ENCODE data around the gene CORO7.
"Not testable (repeated sequence)": the region's sequence is repeated elsewhere in the genome, so short reads cannot be mapped to it uniquely, and the experiment has no call there.

Gene CORO7

DNA sequence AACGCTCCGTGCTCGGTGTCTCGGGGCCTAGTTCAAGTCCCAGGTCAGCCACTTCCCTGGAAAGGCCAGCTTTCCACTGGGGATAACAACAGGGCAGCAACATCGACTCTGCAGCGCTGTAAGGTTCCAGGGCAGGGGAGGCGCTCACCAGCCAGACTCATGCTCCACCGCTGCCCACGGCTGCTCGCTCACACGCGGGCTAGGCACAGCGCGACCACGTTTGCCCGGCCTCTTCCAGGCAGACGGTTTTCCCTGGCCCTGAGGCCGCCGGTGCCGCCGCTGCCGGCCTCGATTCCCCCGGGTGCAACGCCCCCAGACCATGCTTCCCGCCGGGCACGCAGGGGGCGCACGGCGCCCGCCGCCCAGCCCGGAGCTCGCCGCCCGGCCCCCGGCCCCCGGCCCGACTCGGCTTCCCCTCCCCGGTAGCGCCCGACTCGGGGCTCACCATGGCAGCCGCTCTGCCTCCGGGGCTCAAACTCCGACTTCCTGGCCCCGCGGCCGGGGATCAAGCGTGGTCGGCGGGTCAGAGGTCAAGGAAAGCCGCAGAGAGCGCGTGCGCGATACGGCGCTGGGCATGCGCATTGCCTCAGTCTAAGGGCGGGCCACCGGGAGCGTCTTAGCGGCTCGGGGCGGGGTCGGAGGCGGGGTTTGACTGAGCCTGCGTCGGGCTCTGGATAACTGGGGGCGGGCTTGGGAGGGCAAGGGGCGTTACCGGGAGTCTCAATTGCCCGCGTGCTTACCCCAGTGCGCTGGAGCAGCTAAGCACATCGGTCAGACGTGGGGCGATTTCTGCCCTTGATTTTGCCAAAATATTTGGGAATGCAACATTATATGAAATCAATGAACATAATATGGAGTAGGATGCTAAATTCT, 65.4 kb downstream of the CORO7 start, which contains the start of gene PAM16:
PAM16 (minus strand) TSS at position 535 of the 873 bp plus-strand sequence; CDS start at position 448, 87 bp downstream.
- H3K9me3 Mint-ChIP-seq, result no peaks in the 10 kb centered on the region
- peak; percentile 95 for ATAC-seq

DNA sequence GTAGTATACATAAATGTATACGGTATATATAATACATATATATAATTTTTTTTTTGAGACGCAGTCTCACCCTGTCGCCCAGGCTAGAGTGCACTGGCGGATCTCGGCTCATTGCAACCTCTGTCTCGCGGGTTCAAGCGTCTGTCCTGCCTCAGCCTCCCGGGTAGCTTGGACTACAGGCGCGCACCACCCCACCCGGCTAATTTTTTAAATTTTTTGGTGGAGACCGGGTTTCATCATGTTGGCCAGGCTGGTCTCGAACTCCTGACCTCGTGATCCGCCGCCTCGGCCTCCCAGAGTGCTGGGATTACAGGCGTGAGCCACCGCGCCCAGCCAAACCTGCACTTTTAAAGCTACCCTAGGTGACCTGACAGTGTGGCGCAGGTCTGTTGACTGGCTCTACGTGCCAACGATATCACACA, 66.0 kb downstream of the CORO7 start:
- no peaks in the 10 kb centered on the region for H3K27me3 Mint-ChIP-seq
- peak overlapping the region; percentile 90 for H3K4me3 Mint-ChIP-seq
- peak overlapping the region; percentile 88 for H3K27ac Mint-ChIP-seq
- peaks cover 24% of the 10 kb centered on the region for H3K4me1 Mint-ChIP-seq
- peaks cover 14% of the 10 kb centered on the region for H3K36me3 Mint-ChIP-seq
- ATAC-seq, result peak; percentile 3
- H3K9me3 Mint-ChIP-seq, result no peaks in the 10 kb centered on the region

More for the DNA sequence above, 65.4 kb downstream of the CORO7 start, which contains the start of gene PAM16:
- peaks cover 24% of the 10 kb centered on the region for H3K4me1 Mint-ChIP-seq
- peak within 1 kb of the TSS; percentile 88 for H3K27ac Mint-ChIP-seq
- H3K4me3 Mint-ChIP-seq, result peak within 1 kb of the TSS; percentile 90
- H3K36me3 Mint-ChIP-seq, result peaks cover 14% of the 10 kb centered on the region
- no peaks in the 10 kb centered on the region for H3K27me3 Mint-ChIP-seq

GRCh38 chr16:4349332-4349731, 67.1 kb downstream of the CORO7 start:
- Mint-ChIP-seq H3K27ac (no peak overlapping the region), H3K4me3 (no peak overlapping the region), H3K27me3 (no peaks in the 10 kb centered on the region), H3K9me3 (no peaks in the 10 kb centered on the region), H3K36me3 (peaks cover 6% of the 10 kb centered on the region), H3K4me1 (peaks cover 31% of the 10 kb centered on the region)
- ATAC-seq, result no peak

GRCh38 chr16:4347765-4348509, 68.5 kb downstream of the CORO7 start:
- peaks cover 6% of the 10 kb centered on the region for H3K36me3 Mint-ChIP-seq
- ATAC-seq, result no peak
- no peaks in the 10 kb centered on the region for H3K9me3 Mint-ChIP-seq
- no peaks in the 10 kb centered on the region for H3K27me3 Mint-ChIP-seq
- peaks cover 36% of the 10 kb centered on the region for H3K4me1 Mint-ChIP-seq
- H3K27ac Mint-ChIP-seq, result no peak overlapping the region
- H3K4me3 Mint-ChIP-seq, result no peak overlapping the region

DNA sequence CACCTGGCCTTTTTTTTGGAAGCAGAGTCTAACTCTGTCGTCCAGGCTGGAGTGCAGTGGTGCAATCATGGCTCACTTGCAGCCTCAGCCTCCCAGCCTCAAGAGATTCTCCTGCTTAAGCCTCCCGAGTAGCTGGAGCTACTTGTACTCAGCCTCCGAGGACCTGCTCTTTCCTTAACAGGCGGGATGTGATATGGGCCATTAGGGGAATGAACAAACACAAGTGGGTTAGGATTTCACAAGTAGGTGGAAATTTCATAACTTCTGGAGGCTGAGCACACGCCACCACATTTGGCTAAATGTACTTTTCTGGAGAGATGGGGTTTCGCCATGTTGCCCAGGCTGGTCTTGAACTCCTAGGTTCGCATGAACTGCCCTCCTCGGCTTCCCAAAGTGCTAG, 69.4 kb downstream of the CORO7 start:
- Mint-ChIP-seq H3K27ac (no peak overlapping the region), H3K36me3 (peaks cover 6% of the 10 kb centered on the region), H3K9me3 (no peaks in the 10 kb centered on the region), H3K4me1 (peaks cover 36% of the 10 kb centered on the region), H3K4me3 (no peak overlapping the region), H3K27me3 (no peaks in the 10 kb centered on the region)
- no peak for ATAC-seq

- peak overlapping the region; percentile 27 for H3K27ac Mint-ChIP-seq
Measured at GRCh38 chr16:4345836-4346781, 70.3 kb downstream of the CORO7 start.

GRCh38 chr16:4344983-4345835, 71.2 kb downstream of the CORO7 start:
- Mint-ChIP-seq H3K4me1 (peaks cover 25% of the 10 kb centered on the region), H3K27ac (peak overlapping the region; percentile 27), H3K9me3 (no peaks in the 10 kb centered on the region), H3K27me3 (no peaks in the 10 kb centered on the region), H3K4me3 (no peak overlapping the region), H3K36me3 (peaks cover 6% of the 10 kb centered on the region)
- ATAC-seq, result no peak

More at GRCh38 chr16:4345836-4346781, 70.3 kb downstream of the CORO7 start:
- Mint-ChIP-seq H3K4me3 (no peak overlapping the region), H3K27me3 (no peaks in the 10 kb centered on the region), H3K4me1 (peaks cover 29% of the 10 kb centered on the region), H3K36me3 (peaks cover 6% of the 10 kb centered on the region), H3K9me3 (no peaks in the 10 kb centered on the region)
- ATAC-seq, result no peak

DNA sequence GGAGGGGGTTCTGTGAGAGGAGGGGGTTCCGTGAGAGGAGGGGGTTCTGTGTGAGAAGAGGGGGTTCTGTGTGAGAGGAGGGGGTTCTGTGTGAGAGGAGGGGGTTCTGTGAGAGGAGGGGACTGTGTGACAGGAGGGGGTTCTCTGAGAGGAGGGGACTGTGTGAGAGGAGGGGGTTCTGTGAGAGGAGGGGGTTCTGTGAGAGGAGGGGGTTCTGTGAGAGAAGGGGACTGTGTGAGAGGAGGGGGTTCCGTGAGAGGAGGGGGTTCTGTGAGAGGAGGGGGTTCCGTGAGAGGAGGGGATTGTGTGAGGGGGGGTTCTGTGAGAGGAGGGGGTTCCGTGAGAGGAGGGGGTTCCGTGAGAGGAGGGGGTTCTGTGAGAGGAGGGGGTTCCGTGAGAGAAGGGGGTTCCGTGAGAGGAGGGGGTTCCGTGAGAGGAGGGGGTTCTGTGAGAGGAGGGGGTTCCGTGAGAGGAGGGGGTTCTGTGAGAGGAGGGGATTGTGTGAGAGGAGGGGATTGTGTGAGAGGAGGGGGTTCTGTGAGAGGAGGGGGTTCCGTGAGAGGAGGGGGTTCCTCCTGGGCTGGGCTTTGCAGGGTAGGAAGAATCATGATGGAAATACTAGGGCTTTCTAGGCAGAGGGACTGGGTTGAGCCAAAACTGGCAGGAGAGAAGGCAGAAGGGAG, 72.0 kb downstream of the CORO7 start:
- not testable (repeated sequence) for H3K27me3 Mint-ChIP-seq, H3K9me3 Mint-ChIP-seq, H3K36me3 Mint-ChIP-seq, H3K4me3 Mint-ChIP-seq, ATAC-seq
- Mint-ChIP-seq H3K4me1 (peaks cover 25% of the 10 kb centered on the region), H3K27ac (peak overlapping the region; percentile 38)

DNA sequence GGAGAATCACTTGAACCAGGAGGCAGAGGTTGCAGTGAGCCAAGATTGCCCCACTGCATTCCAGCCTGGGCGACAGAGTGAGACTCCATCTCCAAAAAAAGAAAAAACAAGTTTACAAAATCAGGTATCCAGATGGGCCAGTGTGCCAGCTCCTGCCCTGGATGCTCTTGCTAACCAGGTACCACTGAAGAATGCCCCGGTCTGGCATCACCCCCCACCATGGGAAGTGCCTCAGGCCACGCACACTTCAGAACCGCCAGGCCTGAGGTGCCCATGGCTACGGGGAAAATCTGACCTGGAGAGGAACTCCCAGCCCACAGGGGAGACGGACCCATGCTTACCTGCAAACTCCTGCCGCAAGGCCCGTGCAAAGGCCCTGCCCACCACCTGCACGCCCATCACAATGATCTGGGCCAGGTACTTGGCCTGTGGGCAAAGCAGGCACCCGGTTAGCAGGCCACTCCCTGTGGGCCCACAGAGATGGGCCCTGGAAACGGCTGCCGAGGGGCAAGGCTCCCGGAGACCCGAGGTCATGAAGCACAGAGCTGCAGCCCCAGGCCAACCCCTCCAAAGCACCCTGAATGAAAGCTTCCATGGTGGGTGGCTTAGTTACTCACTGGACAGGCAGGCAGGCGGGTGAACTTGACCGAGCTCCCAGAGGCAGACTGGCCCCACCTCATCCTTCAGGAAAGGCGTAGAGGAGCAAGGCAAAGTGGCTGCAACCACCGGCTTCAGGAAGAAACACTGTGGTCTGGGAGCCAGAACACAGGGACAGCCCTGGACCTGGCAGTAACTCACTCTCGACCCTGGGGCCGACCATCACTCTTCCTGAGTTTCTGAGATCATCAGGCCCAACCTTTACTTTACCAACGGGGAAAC, 73.3 kb downstream of the CORO7 start:
- H3K4me3 Mint-ChIP-seq, result no peak overlapping the region

GRCh38 chr16:4341250-4341649, 75.1 kb downstream of the CORO7 start:
- no peak overlapping the region for H3K27ac Mint-ChIP-seq

More for the DNA sequence above, 73.3 kb downstream of the CORO7 start:
- H3K36me3 Mint-ChIP-seq, result peaks cover 6% of the 10 kb centered on the region
- H3K27me3 Mint-ChIP-seq, result no peaks in the 10 kb centered on the region
- ATAC-seq, result no peak
- H3K4me1 Mint-ChIP-seq, result peaks cover 19% of the 10 kb centered on the region
- H3K27ac Mint-ChIP-seq, result peak overlapping the region; percentile 38
- H3K9me3 Mint-ChIP-seq, result no peaks in the 10 kb centered on the region

DNA sequence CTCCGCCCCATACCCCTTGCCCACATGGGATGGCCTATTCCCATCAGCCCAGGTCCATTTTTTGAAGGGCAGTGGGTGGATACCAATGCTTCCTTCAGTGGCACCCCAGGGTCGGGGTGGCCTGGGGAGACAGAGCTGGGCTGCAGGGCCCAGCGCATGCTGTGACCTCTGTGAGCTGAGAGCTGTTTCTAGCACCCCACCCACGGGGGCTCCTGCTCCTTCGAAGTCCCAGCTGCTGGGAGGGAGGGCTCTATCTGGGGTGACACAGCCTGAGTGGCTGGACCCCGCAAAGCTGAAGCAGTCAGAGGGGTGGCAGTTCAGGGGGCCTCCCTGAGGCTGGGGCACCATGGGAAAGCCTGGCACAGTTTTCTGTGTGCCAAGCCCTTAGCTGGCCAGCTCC, 76.0 kb downstream of the CORO7 start:
- Mint-ChIP-seq H3K4me1 (peaks cover 18% of the 10 kb centered on the region), H3K27ac (no peak overlapping the region), H3K4me3 (no peak overlapping the region), H3K36me3 (peaks cover 6% of the 10 kb centered on the region), H3K27me3 (no peaks in the 10 kb centered on the region), H3K9me3 (no peaks in the 10 kb centered on the region)
- no peak for ATAC-seq

More at GRCh38 chr16:4341250-4341649, 75.1 kb downstream of the CORO7 start:
- Mint-ChIP-seq H3K36me3 (peaks cover 6% of the 10 kb centered on the region), H3K4me3 (no peak overlapping the region), H3K4me1 (peaks cover 18% of the 10 kb centered on the region), H3K9me3 (no peaks in the 10 kb centered on the region), H3K27me3 (no peaks in the 10 kb centered on the region)
- ATAC-seq, result no peak

DNA sequence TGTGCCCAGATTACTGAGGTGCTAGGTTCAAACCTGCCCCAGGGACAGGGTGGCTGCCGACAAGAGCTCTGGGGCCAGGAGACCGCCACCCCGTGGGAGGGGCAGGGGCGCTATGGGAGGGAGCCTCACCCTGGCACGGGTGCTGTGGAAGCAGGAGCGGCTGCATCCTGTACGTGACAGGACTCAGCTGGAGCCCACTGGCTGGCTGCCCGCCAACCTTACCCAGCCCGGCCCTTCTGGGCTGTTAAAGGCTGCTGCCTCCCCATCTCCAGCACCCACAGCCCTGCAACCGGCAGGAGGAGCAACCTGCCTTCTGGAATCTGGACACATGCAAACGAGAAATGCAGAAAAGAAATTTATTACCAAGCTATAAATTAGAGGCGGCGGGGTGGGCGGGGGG, 76.5 kb downstream of the CORO7 start:
- no peak for ATAC-seq
- H3K27me3 Mint-ChIP-seq, result no peaks in the 10 kb centered on the region
- H3K4me1 Mint-ChIP-seq, result peaks cover 16% of the 10 kb centered on the region
- peaks cover 6% of the 10 kb centered on the region for H3K36me3 Mint-ChIP-seq
- no peaks in the 10 kb centered on the region for H3K9me3 Mint-ChIP-seq
- no peak overlapping the region for H3K4me3 Mint-ChIP-seq
- no peak overlapping the region for H3K27ac Mint-ChIP-seq

- Mint-ChIP-seq H3K4me3 (no peak overlapping the region), H3K9me3 (no peaks in the 10 kb centered on the region), H3K27ac (no peak overlapping the region), H3K36me3 (peaks cover 6% of the 10 kb centered on the region), H3K27me3 (no peaks in the 10 kb centered on the region), H3K4me1 (peaks cover 11% of the 10 kb centered on the region)
- no peak for ATAC-seq
Measured at GRCh38 chr16:4339455-4339854, 76.9 kb downstream of the CORO7 start.
